Heart right ventricle (tissue), 16 donors: Measurements from ENCODE around the gene GAS2L1. TPM values are rescaled to one million over a fixed set of nuclear protein-coding genes. Genes with fewer than 3 reads are reported as not detected.

Experiments
- ATAC-seq, 8 donors: fragments of 200-7000 bp; cut with Tn5 transposase; one replicate each; pipeline ENCODE4 v1.9.1; 2020; ENCODE audit warnings: mild to moderate bottlenecking in 8 of 8, moderate library complexity in 8 of 8, moderate number of reproducible peaks in 1 of 8
- DNase-seq, 2 donors: peaks; one replicate each; pipeline ENCODE4 v3.0.0-alpha.2; 2020
- H3K27ac ChIP-seq, 10 donors: fragments of 200-600 bp; sonication (generic) in 2 of 10; one replicate each; pipeline versions ENCODE4 v1.5.0 to v1.8.0; 2020 to 2022; ENCODE audit warnings: mild to moderate bottlenecking in 3 of 10
- H3K27me3 ChIP-seq, 7 donors: fragments of 200-600 bp; one replicate each; pipeline ENCODE4 v1.8.0; 2021 to 2022; ENCODE audit warnings: mild to moderate bottlenecking in 2 of 7
- H3K36me3 ChIP-seq, 9 donors: fragments of 200-600 bp; sonication (generic) in 1 of 9; one replicate each; pipeline versions ENCODE4 v1.5.0 to v1.8.0; 2020 to 2022; ENCODE audit warnings: mild to moderate bottlenecking in 2 of 9
- H3K4me1 ChIP-seq, 9 donors: fragments of 200-600 bp; sonication (generic) in 1 of 9; one replicate each; pipeline versions ENCODE4 v1.5.0 to v1.8.0; 2020 to 2022; ENCODE audit warnings: mild to moderate bottlenecking in 4 of 9
- H3K4me3 ChIP-seq, 10 donors: fragments of 200-600 bp; sonication (generic) in 2 of 10; one replicate each; pipeline versions ENCODE4 v1.5.0 to v1.8.0; 2020 to 2022; ENCODE audit warnings: mild to moderate bottlenecking in 7 of 10, moderate library complexity in 2 of 10
- H3K9me3 ChIP-seq, 11 donors: fragments of 200-600 bp in 10 of 11; sonication (generic) in 2 of 11; one replicate each; pipeline versions ENCODE4 v1.5.0 to v1.8.0; 2013 to 2022; ENCODE audit warnings: mild to moderate bottlenecking in 2 of 11, control low read depth in 1 of 11, moderate library complexity in 1 of 11
- WGBS, 2 donors: extraction: QIAGEN DNeasy Blood & Tissue Kit; methylation state at CpG; one replicate each; pipeline ENCODE4 v1.1.7; 2013; ENCODE audit warnings: inconsistent platforms in 1 of 2; 5-methylcytosine and 5-hydroxymethylcytosine counted together
- intact Hi-C, 10 donors: fragments of 100-400 bp; cut with DNase I; formaldehyde crosslinking; loops; one replicate each; pipeline versions ENCODE4 v1.11.1 to v1.14.2; 2022
- polyA plus RNA-seq, 2 donors: library from polyadenylated mRNA; stranded (reverse); fragments of 200-250 nt; gene quantifications; one replicate each; pipeline ENCODE4 v1.2.3, GENCODE V29; 2013
- total RNA-seq, 10 donors: library from RNA; stranded (reverse); fragmentation: NEBNext Ultra II Directional in 3 of 10; extraction: Animal tissue kit (Norgen Biotek cat#: 25700) in 3 of 10; gene quantifications; one replicate each; pipeline versions ENCODE4 v1.2.1 to v1.2.4, GENCODE V29; 2021 to 2023
- TF ChIP-seq, protein P1 (sequence below), 9 donors: fragments of 200-600 bp; sonication (generic) in 2 of 9; IDR thresholded peaks; one replicate each; pipeline versions ENCODE4 v1.5.0 to v1.8.0; 2021 to 2022; ENCODE audit warnings: antibody characterized with exemption in 9 of 9, mild to moderate bottlenecking in 5 of 9, moderate library complexity in 1 of 9
- donor health status: Arrhythmogenic right ventricular cardiomyopathy.
- donor health status: ischemic (EF 13 %, LVEDD 7.1; RV severe dilation, severe dysfunction).
- donor health status: healthy with polysubstance abuse.
- donor health status: DM: no; HTN: yes; CAD: no.
- donor health status: DM: no; HTN: no; CAD: no.
- donor health status: ischemic (EF 25% LVEDD 6.9; RV normal size, moderate dysfunction).
- donor health status: ischemic (EF 25% LVEDD 5.7; RV mildly dilated, moderate dysfunction).
- donor health status: healthy.
- donor health status: DM: yes; HTN: yes; CAD: no.
- donor health status: Ischemic cardiomyopathy.
- donor health status: ischemic (EF 35%, LVEDD 5.7; RV mildly dilated, moderate dysfunction).
- donor health status: nonischemic (EF 11% LVEDD 7.7; RV severe dilation, severe dysfunction).
- donor health status: DM: yes; HTN: yes; CAD: no.
- donor health status: PGD.
- donor health status: ischemic (EF 29% LVEDD 5.4; RV normal size, mild dysfunction).
- donor health status: nonischemic (EF 23%, LVEDD 6.1; RV moderate dilation, normal function).

Gene GAS2L1
- total and polyA plus RNA-seq, 12 donors = 10.9 to 45.0 (median 15.0) TPM

DNA sequence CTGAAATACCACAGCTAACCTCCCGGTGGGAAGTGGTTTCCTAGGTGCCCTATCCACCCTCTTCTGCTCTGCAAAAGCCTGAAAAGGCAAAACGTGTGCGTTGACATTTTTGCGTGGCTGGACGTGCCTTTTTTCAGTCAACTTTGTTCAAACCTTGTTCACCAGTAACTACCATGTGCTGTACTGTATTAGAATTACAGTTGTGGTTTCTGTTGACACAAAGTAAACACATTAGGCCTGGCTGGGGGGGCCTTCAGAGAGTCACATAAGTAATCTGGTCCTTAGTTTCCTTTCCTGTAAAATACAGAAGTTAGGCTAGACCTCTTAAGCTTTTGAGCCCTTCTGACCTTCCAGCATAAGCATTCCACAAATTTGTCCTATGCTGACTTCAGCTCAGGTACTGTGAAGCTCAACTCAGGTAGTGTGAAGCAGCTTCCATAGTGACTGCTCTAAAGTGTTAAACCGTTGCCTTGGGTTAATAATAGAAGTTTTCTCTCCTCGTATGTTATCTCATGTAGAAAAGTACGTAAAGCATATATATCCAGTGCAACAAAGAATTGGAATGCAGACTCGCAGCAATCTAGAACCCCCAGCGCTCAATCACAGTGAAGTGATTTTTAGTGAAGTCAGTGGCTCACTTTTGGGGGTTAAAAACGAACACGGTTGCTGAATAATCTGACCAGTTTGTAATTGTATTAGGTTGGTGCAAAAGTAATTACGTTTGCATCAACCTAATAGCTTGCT lies 36.5 kb upstream of the GAS2L1 start:
- 8 to 10% methylated on average over 13 of the region's 13 CpGs for WGBS, 2 donors
- intact Hi-C loops = loop anchor here in 4 of 10 donors (2.0 to 10.0 kb wide), 3 partner anchors 37 to 55 kb away; partner anchors contain the start of gene GAS2L1 (in 3 of the 4)

DNA sequence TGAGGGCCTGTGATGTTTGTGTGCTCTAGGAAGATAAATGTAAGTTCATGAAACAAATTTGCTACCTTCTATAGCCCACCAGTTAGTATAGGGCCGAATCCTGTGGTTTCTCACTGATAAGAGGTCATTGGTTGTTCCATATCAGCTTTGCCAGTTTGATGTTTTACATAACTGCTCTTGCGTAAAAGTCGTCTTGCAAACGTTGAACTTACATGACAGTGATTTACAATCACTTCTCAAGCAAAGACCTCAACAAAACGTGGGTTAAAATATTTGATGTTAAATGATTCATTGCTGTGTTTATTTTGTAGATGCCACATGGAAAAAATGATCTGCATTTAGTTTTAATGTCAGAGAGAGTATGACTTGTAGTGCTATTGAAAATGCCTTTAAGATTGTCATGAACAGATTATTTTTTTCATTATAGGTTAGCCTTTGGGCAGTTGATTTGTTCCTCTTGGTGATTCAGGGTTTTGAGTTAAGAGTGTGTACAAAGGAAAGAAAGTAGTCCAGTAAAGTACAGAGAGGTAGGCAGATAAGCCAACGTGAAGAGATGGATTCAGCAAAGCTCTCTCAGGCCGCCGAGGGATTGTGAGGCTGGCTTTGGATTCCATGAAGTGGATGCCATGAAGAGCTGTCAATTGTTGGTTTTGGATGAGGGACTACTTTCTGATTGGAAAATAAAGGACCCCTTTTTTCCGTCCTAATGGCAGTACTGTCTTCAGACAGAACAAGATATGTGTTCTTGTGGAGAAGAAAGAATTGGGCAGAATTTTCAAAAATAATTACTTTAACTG lies 35.8 kb upstream of the GAS2L1 start:
- ATAC-seq (no peak), DNase-seq (no peak)
- Histone ChIP-seq H3K27me3 (no peaks in the 10 kb centered on the region), H3K9me3 (no peaks in the 10 kb centered on the region), H3K27ac (peak overlapping the region in 7 of 10 donors; percentile 8 to 100 (median 99)), H3K4me3 (peak overlapping the region in 9 of 10 donors; percentile 71 to 98 (median 84)), H3K36me3 (peaks cover 0 to 64% (median 30%) of the 10 kb centered on the region in 9 donors), H3K4me1 (peaks cover 13 to 86% (median 69%) of the 10 kb centered on the region in 9 donors)
- intact Hi-C loops = loop anchor here in 1 of 10 donors (10.0 kb wide), 1 partner anchor 56 kb away; no protein-coding TSS in a partner anchor
- TF ChIP-seq, protein P1, sequence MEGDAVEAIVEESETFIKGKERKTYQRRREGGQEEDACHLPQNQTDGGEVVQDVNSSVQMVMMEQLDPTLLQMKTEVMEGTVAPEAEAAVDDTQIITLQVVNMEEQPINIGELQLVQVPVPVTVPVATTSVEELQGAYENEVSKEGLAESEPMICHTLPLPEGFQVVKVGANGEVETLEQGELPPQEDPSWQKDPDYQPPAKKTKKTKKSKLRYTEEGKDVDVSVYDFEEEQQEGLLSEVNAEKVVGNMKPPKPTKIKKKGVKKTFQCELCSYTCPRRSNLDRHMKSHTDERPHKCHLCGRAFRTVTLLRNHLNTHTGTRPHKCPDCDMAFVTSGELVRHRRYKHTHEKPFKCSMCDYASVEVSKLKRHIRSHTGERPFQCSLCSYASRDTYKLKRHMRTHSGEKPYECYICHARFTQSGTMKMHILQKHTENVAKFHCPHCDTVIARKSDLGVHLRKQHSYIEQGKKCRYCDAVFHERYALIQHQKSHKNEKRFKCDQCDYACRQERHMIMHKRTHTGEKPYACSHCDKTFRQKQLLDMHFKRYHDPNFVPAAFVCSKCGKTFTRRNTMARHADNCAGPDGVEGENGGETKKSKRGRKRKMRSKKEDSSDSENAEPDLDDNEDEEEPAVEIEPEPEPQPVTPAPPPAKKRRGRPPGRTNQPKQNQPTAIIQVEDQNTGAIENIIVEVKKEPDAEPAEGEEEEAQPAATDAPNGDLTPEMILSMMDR (IDR thresholded peaks at IDR 0.05) = no peak
- WGBS, 2 donors = 15 to 16% methylated on average over 9 of the region's 9 CpGs

More for the DNA sequence above, 36.5 kb upstream of the GAS2L1 start:
- Histone ChIP-seq H3K27ac (peak overlapping the region in 8 of 10 donors; percentile 98 to 100 (median 99)), H3K9me3 (no peaks in the 10 kb centered on the region), H3K4me1 (peaks cover 13 to 78% (median 62%) of the 10 kb centered on the region in 9 donors), H3K36me3 (peaks cover 0 to 64% (median 29%) of the 10 kb centered on the region in 9 donors), H3K27me3 (no peaks in the 10 kb centered on the region), H3K4me3 (peak overlapping the region; percentile 71 to 98 (median 82))
- DNase-seq = no peak
- ATAC-seq = no peak
- TF ChIP-seq, protein P1 (IDR thresholded peaks at IDR 0.05) = no peak

DNA sequence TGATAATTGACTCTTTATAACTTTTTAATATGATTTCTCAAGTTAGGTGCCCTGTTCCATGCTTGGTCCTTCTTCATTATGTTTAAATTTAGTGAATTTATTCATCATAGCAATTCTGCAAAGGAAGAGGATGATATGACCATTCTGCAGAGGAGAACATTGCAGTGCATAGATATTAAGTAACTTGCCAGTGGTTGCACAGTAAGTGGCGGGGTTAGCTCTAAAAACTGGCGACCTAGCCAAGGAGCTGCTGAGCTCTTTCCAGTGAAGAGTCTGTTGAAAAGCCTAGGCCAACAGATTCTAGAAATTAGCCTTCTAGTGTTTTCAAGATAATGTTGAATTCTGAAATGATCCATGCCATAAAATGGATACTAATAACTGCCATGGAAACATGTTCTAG lies 33.8 kb upstream of the GAS2L1 start:
- ATAC-seq (no peak), DNase-seq (no peak)
- H3K36me3 ChIP-seq = peaks cover 0 to 80% (median 48%) of the 10 kb centered on the region in 9 donors
- H3K4me1 ChIP-seq = peaks cover 9 to 79% (median 65%) of the 10 kb centered on the region in 9 donors
- no peak overlapping the region for H3K4me3 ChIP-seq
- intact Hi-C loops = loop anchor here in 1 of 10 donors (10.0 kb wide), 1 partner anchor 58 kb away; no protein-coding TSS in a partner anchor
- H3K9me3 ChIP-seq = no peaks in the 10 kb centered on the region
- H3K27ac ChIP-seq = no peak overlapping the region
- 70 to 78% methylated on average over 2 of the region's 2 CpGs for WGBS, 2 donors
- TF ChIP-seq, protein P1 (IDR thresholded peaks at IDR 0.05) = no peak
- H3K27me3 ChIP-seq = no peaks in the 10 kb centered on the region

DNA sequence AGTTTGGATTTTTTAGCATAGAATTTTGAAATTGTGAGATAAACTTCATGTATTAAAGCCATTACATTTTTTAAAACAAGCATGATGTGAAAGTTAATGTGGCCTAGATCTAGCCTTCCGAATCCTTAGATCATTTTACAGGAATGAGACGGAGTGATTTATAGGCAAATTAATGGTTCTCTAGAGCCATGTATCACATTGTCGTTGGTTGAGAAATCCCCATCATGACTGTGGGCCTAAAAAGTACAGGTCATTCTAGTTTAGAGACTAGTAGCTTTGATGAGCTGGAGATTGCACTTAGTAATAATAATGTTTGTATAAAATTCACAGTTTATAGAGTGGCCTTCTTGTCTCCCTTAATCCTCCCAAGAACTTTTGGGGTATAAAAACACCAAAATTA lies 31.3 kb upstream of the GAS2L1 start:
- ATAC-seq (no peak), DNase-seq (no peak)
- Histone ChIP-seq H3K27ac (no peak overlapping the region), H3K4me3 (no peak overlapping the region), H3K4me1 (peaks cover 8 to 70% (median 57%) of the 10 kb centered on the region in 9 donors), H3K36me3 (peaks cover 0 to 99% (median 72%) of the 10 kb centered on the region in 9 donors), H3K27me3 (no peaks in the 10 kb centered on the region), H3K9me3 (no peaks in the 10 kb centered on the region)
- 77 to 82% methylated on average over 3 of the region's 3 CpGs for WGBS, 2 donors
- intact Hi-C loops = loop anchor here in 1 of 10 donors (10.0 kb wide), 1 partner anchor 60 kb away; no protein-coding TSS in a partner anchor
- TF ChIP-seq, protein P1 (IDR thresholded peaks at IDR 0.05) = no peak
